ENCODE data around the gene MROH8. TPM values are rescaled to one million over a fixed set of nuclear protein-coding genes. Genes with fewer than 3 reads are reported as not detected.

The MROH8 gene
- total and polyA plus RNA-seq, 2 experiments from 2014 or later, result 0.63 to 0.68 TPM

- Histone ChIP-seq H3K4me2 (no peak overlapping the region), H3K9me2 (ENCODE audit: insufficient read depth) (no peaks in the 10 kb centered on the region), H3K4me1 (ENCODE audit: insufficient read depth) (peaks cover 19% of the 10 kb centered on the region; the same call in 1 of the 2 replicates), H3K36me3 (ENCODE audit: insufficient read depth) (peaks cover 17% of the 10 kb centered on the region), H3K4me3 (no peak overlapping the region), H3F3A (replicated peaks; ENCODE audit: low read depth) (peaks cover 19% of the 10 kb centered on the region), H3K79me2 (replicated peaks; ENCODE audit: insufficient read depth) (peaks cover 94% of the 10 kb centered on the region), H3K27ac (ENCODE audit: low read depth) (peak overlapping the region; percentile 3), H4K20me1 (replicated peaks; ENCODE audit: insufficient read depth) (peaks cover 70% of the 10 kb centered on the region), H2AFZ (no peak overlapping the region), H3K27me3 (ENCODE audit: insufficient read depth) (no peaks in the 10 kb centered on the region)
- no peak for DNase-seq (ENCODE audit: low spot score)
- Mint-ChIP-seq H3K36me3 (ENCODE audit: low read depth) (peaks cover 55% of the 10 kb centered on the region), H3K4me3 (no peak overlapping the region), H3K27me3 (ENCODE audit: insufficient read depth, low read depth, poor library complexity) (peaks cover 10% of the 10 kb centered on the region), H3K4me1 (peaks cover 34% of the 10 kb centered on the region), H3K9me3 (no peaks in the 10 kb centered on the region), H3K27ac (peak overlapping the region; percentile 16; the same call in 1 of the 2 replicates)
- ATAC-seq, result peak; percentile 23
- TF ChIP-seq POLR2AphosphoS5 (IDR thresholded peaks at IDR 0.05; ENCODE audit: low read depth) (no peak), NANOG (IDR thresholded peaks at IDR 0.05; ENCODE audit: borderline replicate concordance) (no peak), CREB1 (CRISPR knock-in tag; IDR thresholded peaks at IDR 0.05; ENCODE audit: low read depth) (no peak), REST (IDR thresholded peaks at IDR 0.05; ENCODE audit: unreplicated experiment) (no peak), ZNF114 (CRISPR knock-in tag; IDR thresholded peaks at IDR 0.05) (no peak), CTCF (conservative IDR thresholded peaks at IDR 0.05; ENCODE audit: low read depth in 2 of 2) (no peak), JUNB (IDR thresholded peaks at IDR 0.05; ENCODE audit: unreplicated experiment) (no peak), STAT1 (IDR thresholded peaks at IDR 0.05; ENCODE audit: unreplicated experiment) (no peak), ETS1 (IDR thresholded peaks at IDR 0.05) (no peak), EZH2 (IDR thresholded peaks at IDR 0.05; ENCODE audit: low read depth, unreplicated experiment) (no peak)
Measured at GRCh38 chr20:37194621-37195417, 15.5 kb upstream of the MROH8 start.
